ENCODE measurements around the gene OXNAD1.

GRCh38 chr3:16301507-16301906 is 36.5 kb downstream of the OXNAD1 start:
- TF ChIP-seq POLR2A (IDR thresholded peaks at IDR 0.05; ENCODE audit: low read length) (no peak), GATA1 (IDR thresholded peaks at IDR 0.05; ENCODE audit: low read depth, low read length) (no peak)

Measured in erythroblast (primary cell).